Measurements from ENCODE around the gene ERLIN1. TPM values are rescaled to one million over a fixed set of nuclear protein-coding genes. Genes with fewer than 3 reads are reported as not detected.

Gene ERLIN1
- total and polyA plus RNA-seq, 2 experiments from 2014 or later, result 7.2 to 20.4 TPM

- TF ChIP-seq ZNF462 (CRISPR knock-in tag; IDR thresholded peaks at IDR 0.05) (no peak), EZH2 (IDR thresholded peaks at IDR 0.05; ENCODE audit: low read depth, unreplicated experiment) (no peak), CTCF (conservative IDR thresholded peaks at IDR 0.05; ENCODE audit: low read depth in 2 of 2) (no peak)
These were observed 17.6 kb downstream of the ERLIN1 start (continued) for GRCh38 chr10:100168313-100168643.

GRCh38 chr10:100167553-100168312, 18.1 kb downstream of the ERLIN1 start:
- no peaks in the 10 kb centered on the region for H3K27me3 ChIP-seq (ENCODE audit: insufficient read depth)
- no peak overlapping the region for H2AFZ ChIP-seq
- DNase-seq (ENCODE audit: low spot score) (no peak), ATAC-seq (no peak)
- H4K20me1 ChIP-seq (replicated peaks; ENCODE audit: insufficient read depth), result no peaks in the 10 kb centered on the region; the same call in 1 of the 2 replicates
- no peaks in the 10 kb centered on the region for H3K4me1 Mint-ChIP-seq
- no peaks in the 10 kb centered on the region for H3F3A ChIP-seq (replicated peaks; ENCODE audit: low read depth)
- H3K9me3 Mint-ChIP-seq, result no peaks in the 10 kb centered on the region
- no peaks in the 10 kb centered on the region for H3K27me3 Mint-ChIP-seq (ENCODE audit: insufficient read depth, low read depth, poor library complexity)
- no peaks in the 10 kb centered on the region for H3K79me2 ChIP-seq (replicated peaks; ENCODE audit: insufficient read depth)
- H3K27ac ChIP-seq (ENCODE audit: low read depth), result no peak overlapping the region
- H3K27ac Mint-ChIP-seq, result no peak overlapping the region
- H3K4me2 ChIP-seq, result no peak overlapping the region
- no peak overlapping the region for H3K4me3 Mint-ChIP-seq
- peaks cover 9% of the 10 kb centered on the region for H3K36me3 Mint-ChIP-seq (ENCODE audit: low read depth)
- no peaks in the 10 kb centered on the region for H3K9me2 ChIP-seq (ENCODE audit: insufficient read depth)
- H3K4me3 ChIP-seq, result no peak overlapping the region
- no peaks in the 10 kb centered on the region for H3K36me3 ChIP-seq (ENCODE audit: insufficient read depth)
- H3K4me1 ChIP-seq (ENCODE audit: insufficient read depth), result no peaks in the 10 kb centered on the region
- TF ChIP-seq JUNB (IDR thresholded peaks at IDR 0.05; ENCODE audit: unreplicated experiment) (no peak), ZNF114 (CRISPR knock-in tag; IDR thresholded peaks at IDR 0.05) (no peak), EZH2phosphoT487 (IDR thresholded peaks at IDR 0.05; ENCODE audit: unreplicated experiment) (no peak), NANOG (IDR thresholded peaks at IDR 0.05; ENCODE audit: borderline replicate concordance) (no peak), POLR2AphosphoS5 (IDR thresholded peaks at IDR 0.05; ENCODE audit: low read depth) (no peak), STAT1 (IDR thresholded peaks at IDR 0.05; ENCODE audit: unreplicated experiment) (no peak), CTCF (conservative IDR thresholded peaks at IDR 0.05; ENCODE audit: low read depth in 2 of 2) (no peak)
- TF ChIP-seq, protein P1, sequence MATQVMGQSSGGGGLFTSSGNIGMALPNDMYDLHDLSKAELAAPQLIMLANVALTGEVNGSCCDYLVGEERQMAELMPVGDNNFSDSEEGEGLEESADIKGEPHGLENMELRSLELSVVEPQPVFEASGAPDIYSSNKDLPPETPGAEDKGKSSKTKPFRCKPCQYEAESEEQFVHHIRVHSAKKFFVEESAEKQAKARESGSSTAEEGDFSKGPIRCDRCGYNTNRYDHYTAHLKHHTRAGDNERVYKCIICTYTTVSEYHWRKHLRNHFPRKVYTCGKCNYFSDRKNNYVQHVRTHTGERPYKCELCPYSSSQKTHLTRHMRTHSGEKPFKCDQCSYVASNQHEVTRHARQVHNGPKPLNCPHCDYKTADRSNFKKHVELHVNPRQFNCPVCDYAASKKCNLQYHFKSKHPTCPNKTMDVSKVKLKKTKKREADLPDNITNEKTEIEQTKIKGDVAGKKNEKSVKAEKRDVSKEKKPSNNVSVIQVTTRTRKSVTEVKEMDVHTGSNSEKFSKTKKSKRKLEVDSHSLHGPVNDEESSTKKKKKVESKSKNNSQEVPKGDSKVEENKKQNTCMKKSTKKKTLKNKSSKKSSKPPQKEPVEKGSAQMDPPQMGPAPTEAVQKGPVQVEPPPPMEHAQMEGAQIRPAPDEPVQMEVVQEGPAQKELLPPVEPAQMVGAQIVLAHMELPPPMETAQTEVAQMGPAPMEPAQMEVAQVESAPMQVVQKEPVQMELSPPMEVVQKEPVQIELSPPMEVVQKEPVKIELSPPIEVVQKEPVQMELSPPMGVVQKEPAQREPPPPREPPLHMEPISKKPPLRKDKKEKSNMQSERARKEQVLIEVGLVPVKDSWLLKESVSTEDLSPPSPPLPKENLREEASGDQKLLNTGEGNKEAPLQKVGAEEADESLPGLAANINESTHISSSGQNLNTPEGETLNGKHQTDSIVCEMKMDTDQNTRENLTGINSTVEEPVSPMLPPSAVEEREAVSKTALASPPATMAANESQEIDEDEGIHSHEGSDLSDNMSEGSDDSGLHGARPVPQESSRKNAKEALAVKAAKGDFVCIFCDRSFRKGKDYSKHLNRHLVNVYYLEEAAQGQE (IDR thresholded peaks at IDR 0.05; ENCODE audit: unreplicated experiment), result no peak
